GM18511 (cell line): Measurements from ENCODE around the gene RBKS.
"Not testable (repeated sequence)": the region's sequence is repeated elsewhere in the genome, so short reads cannot be mapped to it uniquely, and the experiment has no call there.

Source experiments
- ATAC-seq: cut with Tn5 transposase; IDR thresholded peaks from one replicate; pipeline ENCODE4 v1.9.1; 2021; ENCODE audit warnings: mild to moderate bottlenecking, moderate library complexity; ENCODE audit not compliant: unreplicated experiment

Gene RBKS

DNA sequence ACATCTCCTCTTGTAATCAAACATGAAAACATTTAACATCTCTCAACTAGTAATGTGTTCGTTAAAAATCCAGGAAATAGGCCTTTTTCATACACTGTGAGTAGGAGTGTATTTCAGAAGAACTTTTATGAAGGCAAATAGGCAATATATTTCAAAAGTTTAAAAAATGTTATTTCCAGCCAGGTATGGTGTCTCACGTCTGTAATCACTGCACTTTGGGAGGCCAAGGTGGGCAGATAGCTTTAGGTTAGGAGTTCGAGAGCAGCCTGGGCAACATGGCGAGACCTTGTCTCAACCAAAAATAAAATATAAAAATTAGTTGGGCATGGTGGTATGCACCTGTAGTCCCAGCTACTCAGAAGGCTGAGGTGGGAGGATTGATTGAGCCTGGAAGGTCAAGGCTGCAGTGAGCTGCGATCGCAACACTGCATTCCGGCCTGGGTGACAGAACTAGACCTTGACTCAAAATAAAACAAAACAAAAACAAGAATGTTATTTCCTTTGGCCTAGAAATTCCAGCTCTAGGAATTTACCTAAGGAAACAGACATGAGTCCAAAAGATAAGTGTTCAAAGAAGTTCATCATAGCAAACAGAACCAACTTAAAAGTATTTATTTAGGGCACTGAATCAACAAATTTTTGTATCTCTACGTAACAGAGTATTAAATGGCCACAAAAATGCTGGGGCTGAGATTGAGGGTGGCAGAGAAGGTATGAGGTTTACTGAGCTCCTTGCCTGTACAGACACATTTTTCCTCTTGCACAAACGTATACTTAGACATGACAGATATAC lies 14.9 kb downstream of the RBKS start:
- ATAC-seq = no peak

- ATAC-seq = no peak
Measured at GRCh38 chr2:27873091-27873490, 17.1 kb downstream of the RBKS start.

DNA sequence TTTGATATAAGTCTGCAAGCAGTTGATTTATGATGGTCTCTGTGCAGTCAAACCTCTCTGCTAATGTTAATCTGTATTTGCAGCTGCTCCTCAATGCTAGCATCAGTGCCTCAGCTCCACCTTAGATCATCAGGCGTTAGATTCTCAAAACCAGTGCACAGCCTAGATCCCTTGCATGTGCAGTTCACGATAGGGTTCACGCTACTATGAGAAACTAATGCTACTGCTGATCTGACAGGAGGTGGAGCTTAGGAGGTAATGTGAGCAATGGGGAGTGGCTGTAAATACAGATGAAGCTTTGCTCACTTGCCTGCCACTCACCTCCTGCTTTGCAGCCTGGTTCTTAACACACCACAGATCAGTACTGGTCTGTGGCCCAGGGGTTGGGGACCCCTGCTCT lies 18.4 kb downstream of the RBKS start:
- no peak for ATAC-seq

DNA sequence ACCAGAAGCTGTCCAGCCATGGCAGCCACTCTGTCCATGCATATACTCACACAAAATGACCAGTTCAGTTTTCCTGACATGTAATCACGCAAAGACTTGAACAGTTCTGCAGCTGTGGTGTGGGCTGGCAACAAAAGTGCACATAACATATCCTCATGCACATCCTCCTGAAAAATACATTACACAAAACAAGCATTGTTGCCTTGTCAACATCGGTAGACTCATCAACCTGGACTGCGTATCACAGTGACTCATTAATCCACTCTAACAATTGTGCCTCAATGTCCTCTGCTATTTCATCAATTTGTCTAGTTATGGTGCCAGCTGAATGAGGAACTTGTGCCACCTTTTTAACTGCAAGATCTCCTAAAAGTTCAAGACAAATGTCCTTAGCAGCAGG lies 19.5 kb downstream of the RBKS start:
- no peak for ATAC-seq

DNA sequence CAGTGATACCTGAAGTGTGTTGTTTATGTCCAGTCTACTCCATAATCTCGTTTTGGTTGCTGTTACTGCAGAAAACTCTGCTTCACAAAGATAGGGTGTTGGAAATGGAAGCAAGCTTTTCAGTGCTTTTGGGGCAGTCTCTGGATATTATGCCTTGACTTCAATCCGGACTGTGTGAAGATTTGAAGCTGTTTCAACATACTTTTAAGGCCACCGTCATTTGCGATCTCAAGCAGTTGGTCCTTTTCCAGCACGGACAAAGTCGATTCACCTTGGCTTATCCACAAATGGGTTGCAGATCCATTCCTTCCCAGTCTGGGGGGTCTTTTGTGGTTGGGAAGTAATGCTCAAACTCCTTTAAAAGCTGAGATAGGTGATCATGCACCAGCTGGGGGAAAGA lies 20.4 kb downstream of the RBKS start:
- no peak for ATAC-seq

GRCh38 chr2:27866237-27866636 lies 23.9 kb downstream of the RBKS start:
- ATAC-seq = no peak

- ATAC-seq = not testable (repeated sequence)
Measured at GRCh38 chr2:27863955-27864354, 26.2 kb downstream of the RBKS start.

- no peak for ATAC-seq
Measured at GRCh38 chr2:27863146-27863545, 27.0 kb downstream of the RBKS start.

DNA sequence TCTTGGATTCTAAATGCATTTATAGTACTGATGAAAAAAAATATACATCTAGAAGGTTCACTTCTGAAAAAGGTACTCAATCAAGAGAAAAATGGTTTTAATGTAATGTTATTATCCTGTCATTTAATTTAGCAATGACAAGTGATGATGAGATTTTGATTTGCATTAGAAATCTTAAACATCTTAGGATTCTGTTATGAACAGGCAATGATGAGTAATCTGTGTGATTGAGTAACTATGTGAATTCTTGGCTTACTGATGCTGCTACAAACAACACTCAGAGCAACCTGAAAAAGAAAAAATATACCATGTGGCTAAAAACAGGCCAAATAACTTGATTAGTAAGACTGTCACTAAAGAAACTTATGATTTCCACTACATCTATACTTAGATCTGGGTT lies 30.1 kb downstream of the RBKS start:
- no peak for ATAC-seq

- no peak for ATAC-seq
Measured at GRCh38 chr2:27857417-27858172, 32.6 kb downstream of the RBKS start.

GRCh38 chr2:27856956-27857355 lies 33.2 kb downstream of the RBKS start:
- no peak for ATAC-seq

GRCh38 chr2:27856386-27856785 lies 33.8 kb downstream of the RBKS start:
- no peak for ATAC-seq

DNA sequence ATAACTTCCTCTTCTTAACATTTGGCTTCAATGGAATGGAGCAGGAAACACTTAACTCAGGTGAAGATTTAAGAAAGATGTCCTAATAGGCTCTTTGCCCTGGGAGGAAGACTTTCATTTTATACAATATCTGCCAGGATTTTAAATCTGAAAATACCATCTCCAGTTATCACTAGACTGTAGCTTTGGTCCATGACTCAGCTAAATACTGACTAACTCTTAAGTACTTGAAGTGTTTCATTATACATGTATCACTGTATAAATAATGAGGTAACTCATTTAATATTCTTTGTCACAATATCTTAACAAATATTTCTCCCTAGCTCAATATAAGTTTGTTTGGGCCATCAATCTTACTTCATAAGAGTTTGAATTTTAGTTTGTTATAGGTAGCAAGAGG lies 34.7 kb downstream of the RBKS start:
- ATAC-seq = no peak

- ATAC-seq = no peak
Measured at GRCh38 chr2:27854229-27854862, 35.8 kb downstream of the RBKS start.

DNA sequence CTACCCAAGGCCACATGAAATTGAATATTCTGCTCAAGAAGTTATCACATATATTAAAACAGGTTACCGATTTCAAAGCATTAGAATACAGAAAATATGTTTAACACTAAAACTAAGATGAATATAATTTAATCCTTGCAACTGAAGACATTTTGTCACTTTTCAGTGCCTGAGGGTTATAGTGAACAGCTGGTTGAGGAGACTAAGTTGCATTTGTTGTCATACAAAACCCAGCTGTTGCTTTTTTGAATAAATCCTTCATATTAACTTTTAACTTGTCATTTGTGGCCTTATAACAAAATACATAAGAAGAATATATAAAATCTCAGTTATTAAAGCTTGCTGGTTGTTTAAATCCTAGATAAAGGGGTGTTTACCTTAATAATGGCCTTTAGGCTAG lies 37.5 kb downstream of the RBKS start:
- no peak for ATAC-seq

GRCh38 chr2:27849558-27850205 lies 40.5 kb downstream of the RBKS start:
- no peak for ATAC-seq

DNA sequence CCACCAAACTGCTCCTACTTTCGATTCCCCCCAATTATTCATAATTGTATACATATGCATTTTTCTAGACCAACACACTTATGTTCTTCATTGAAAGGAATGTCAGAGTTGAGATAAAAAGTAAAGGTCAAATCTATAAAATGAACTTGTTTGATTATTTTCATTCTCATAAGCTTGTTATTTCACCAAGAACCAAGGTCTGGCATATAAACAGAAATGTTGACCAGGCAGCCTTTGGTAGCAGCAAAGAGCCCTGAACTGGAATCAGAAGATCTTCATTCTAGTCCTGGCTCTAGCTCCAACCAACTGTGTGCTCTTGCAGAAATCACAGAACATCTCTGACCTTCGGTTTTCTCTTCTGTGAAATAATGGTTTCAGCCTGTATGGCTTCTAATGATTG lies 42.9 kb downstream of the RBKS start:
- ATAC-seq = no peak

- ATAC-seq = no peak
Measured at GRCh38 chr2:27844821-27845255, 45.3 kb downstream of the RBKS start.

- ATAC-seq = no peak
Measured at GRCh38 chr2:27843992-27844391, 46.2 kb downstream of the RBKS start.

DNA sequence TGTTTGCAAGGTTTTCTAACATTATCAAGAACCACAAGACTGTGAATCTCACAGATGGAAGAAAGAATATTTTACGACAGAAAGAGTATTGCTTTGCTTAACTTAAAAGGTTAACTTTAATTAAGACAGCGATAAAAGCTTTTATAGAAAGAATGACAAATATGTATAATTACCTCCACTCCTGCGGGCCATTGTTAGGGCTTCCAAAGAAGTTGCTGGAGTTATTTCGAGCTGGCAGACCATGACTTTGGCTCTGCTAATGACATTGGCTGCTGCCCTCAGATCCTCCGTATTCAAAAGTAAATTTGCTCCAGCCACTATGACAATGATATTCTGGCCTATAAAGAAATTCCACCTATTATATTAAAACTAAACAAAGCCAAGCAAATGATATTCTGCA lies 47.3 kb downstream of the RBKS start:
- no peak for ATAC-seq

GRCh38 chr2:27839022-27839618 lies 51.1 kb downstream of the RBKS start:
- ATAC-seq = no peak
